HG03095 (cell line): Measurements from ENCODE around the gene GNPTG.
"Not testable (repeated sequence)": the region's sequence is repeated elsewhere in the genome, so short reads cannot be mapped to it uniquely, and the experiment has no call there.

Source experiments
- ATAC-seq: cut with Tn5 transposase; IDR thresholded peaks from one replicate; pipeline ENCODE4 v1.9.1; 2021; ENCODE audit warnings: moderate library complexity; ENCODE audit not compliant: unreplicated experiment

The GNPTG gene

GRCh38 chr16:1318268-1318545 is 33.5 kb upstream of the GNPTG start:
- no peak for ATAC-seq

DNA sequence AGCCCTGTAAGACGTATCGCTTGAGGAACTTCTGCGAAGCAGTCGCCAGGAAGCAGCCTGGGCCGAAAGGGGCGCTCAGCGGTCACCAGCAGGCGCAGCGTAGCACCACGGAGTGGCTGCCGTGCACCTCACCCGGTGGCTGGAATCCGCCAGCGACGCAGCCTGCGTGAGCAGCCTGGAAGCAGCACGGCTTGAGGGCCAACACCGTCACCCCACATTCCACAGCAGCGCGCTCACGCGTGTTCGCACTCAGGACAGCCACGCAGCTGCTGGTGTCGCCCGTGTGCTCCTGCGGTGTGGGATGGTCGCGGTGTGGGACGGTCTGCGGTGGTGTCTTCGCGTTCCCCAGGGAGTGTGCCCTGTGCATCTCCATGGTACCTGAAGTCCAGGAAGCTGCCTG is 32.7 kb upstream of the GNPTG start:
- no peak for ATAC-seq

- ATAC-seq: no peak
These were observed 31.6 kb upstream of the GNPTG start for GRCh38 chr16:1320097-1320496.

DNA sequence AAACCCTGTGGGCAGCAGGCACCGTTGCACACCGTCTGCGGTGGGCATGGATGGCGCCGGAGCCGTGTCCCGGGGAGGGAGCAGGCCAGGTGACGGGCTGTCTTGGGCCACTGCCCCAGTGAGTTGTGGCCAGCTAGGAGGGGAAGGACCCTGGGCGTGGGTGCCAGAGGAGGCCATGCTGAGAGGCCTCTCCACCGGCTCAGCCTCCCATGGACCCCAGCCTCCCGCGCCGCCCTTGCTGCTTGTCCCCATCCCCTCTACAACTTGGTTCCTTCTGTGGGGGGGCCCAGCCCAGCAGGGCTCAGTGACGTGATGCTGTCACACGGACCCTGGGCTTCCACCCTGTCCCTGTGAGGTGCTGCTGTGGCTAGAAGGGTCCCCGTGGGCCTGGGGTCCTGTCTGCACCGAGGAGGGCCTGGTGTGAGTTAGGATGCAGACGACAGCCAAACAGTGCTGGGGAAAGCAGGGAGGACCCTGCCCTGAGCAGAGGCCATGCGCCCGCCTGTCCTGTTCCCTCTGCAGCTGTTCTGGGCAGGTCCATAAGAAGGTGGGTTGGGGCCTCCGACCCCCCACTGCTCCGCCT is 31.0 kb upstream of the GNPTG start:
- no peak for ATAC-seq

GRCh38 chr16:1322407-1322806 is 29.3 kb upstream of the GNPTG start:
- ATAC-seq: no peak

GRCh38 chr16:1323296-1324239 is 28.2 kb upstream of the GNPTG start:
- no peak for ATAC-seq

- no peak for ATAC-seq
These were observed 27.4 kb upstream of the GNPTG start for GRCh38 chr16:1324286-1324826.

- ATAC-seq: no peak
These were observed 26.5 kb upstream of the GNPTG start for GRCh38 chr16:1325261-1325660.

GRCh38 chr16:1325673-1326371 is 25.9 kb upstream of the GNPTG start:
- no peak for ATAC-seq

GRCh38 chr16:1326391-1326790 is 25.3 kb upstream of the GNPTG start:
- no peak for ATAC-seq

DNA sequence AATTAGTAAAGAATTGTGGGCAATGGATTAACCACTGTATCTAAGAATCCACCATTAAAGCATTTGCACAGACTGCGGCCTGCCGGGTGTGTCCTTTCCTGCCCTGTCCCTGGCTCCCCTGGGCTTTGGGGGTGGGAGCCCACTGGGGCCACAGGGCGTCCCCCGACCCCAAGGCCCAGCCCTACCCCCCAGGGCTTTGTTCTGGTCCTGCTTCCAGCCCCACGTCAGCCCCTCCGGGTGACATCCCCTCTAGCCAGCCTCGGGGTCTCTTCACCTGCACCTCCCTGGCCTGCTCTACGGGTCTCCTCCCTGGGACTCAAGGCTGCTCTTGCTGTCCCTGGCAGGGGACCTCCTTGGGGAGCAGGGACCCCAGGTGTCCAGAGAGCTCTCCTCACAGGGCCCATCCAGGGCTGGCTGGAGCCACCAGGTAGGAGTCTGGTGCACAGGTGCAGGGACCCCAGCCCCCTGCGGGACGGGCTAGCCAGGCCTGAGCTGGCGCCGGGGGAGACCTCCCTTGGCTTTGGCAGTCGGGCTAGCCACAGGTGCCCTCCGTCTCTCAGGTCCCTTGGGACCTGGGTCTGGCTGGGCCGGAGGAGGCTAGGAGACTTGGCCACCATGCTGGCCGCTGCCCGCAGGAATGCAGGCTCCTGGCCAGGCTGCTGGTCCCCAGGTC is 24.6 kb upstream of the GNPTG start:
- ATAC-seq: no peak

DNA sequence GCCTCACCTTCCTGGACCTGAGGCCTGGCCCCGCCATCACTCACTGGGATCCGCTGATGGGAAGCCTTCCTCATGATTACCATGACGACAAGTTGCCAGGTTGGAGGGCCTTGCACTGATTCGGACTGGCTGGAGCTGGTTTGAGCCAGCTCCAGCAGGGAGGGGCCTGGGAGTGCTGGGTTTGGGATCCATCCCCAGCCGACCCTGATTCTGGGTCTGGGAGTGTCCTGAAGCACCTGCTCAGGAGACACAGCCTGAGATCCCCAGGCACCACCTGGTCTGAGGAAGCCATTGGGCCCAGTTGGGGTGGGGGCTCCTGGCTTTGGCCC is 24.1 kb upstream of the GNPTG start:
- no peak for ATAC-seq

DNA sequence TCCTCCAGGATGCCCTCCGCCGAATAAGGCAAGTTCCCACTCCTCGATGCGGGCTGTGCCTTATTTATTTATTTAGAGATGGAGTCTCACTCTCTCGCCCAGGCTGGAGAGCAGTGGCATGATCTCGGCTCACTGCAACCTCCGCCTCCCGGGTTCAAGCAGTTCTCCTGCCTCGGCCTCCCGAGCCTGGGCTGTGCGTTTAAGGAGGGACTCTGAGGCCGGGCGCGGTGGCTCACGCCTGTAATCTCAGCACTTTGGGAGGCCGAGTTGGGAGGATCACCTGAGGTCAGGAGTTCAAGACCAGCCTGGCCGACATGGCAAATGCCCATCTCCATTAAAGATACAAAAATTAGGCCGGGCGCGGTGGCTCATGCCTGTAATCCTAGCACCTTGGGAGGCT is 23.6 kb upstream of the GNPTG start:
- not testable (repeated sequence) for ATAC-seq

- ATAC-seq: not testable (repeated sequence)
These were observed 22.8 kb upstream of the GNPTG start for GRCh38 chr16:1328961-1329360.

GRCh38 chr16:1330260-1330914 is 21.3 kb upstream of the GNPTG start:
- no peak for ATAC-seq

- ATAC-seq: no peak
These were observed 20.6 kb upstream of the GNPTG start for GRCh38 chr16:1330931-1331711.

GRCh38 chr16:1331712-1332617 is 19.8 kb upstream of the GNPTG start:
- no peak for ATAC-seq

- no peak for ATAC-seq
These were observed 19.0 kb upstream of the GNPTG start for GRCh38 chr16:1332618-1333148.
